Stomach (tissue), 4 donors: Measurements from ENCODE around the gene USP35.

Source experiments
- EP300 ChIP-seq: sonication (generic); formaldehyde crosslinking; IDR thresholded peaks from one replicate; pipeline ENCODE4 v1.6.1; 2017; ENCODE audit warnings: antibody characterized with exemption
- POLR2AphosphoS5 ChIP-seq, 3 donors: sonication (generic); formaldehyde crosslinking; IDR thresholded peaks; one replicate each; pipeline ENCODE4 v1.6.1; 2016; ENCODE audit warnings: antibody characterized with exemption in 3 of 3
- TF ChIP-seq, protein P1 (sequence below), 7 experiments: fragments of 450-650 bp in 4 of 7; fragments of 200-600 bp in 3 of 7; sonication (generic) in 3 of 7; IDR thresholded peaks; one replicate each; pipeline ENCODE4 v1.5.1; 2016 to 2019; ENCODE audit warnings: antibody characterized with exemption in 7 of 7, control low read depth in 2 of 7, mild to moderate bottlenecking in 1 of 7

DNA sequence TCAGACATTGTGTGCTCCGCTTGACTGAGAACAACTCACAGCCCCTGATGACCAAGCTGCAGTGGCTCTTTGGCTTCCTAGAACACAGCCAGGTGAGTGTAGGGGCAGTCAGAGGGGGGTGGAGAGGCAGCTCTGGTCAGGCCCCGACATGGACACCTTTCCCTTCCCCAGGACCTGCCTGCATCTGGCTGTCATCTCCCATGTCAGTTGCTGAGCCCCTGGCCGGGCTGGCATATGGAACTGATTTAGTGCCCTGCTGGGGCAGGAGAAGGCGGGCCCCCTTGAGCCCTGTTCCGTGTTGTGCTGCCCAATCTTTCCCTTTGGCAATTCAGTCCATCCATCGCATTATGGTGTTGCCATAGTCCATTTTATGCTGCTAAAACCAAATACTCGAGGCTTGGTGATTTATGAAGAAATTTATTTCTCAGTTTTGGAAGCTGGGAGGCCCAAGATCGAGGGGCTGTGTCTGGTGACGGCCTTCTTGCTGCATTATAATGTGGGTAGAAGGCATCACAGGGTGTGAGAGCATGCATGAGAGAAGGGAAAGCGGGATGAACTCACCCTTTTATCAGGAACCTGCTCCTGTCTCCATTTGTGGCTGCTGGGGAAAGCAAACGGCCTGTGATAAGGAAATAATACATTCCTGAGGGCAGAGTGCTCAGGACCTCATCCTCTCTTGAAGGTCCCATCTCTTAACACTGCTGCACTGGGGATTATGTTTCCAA lies 19.0 kb downstream of the USP35 start:
- TF ChIP-seq, protein P1, sequence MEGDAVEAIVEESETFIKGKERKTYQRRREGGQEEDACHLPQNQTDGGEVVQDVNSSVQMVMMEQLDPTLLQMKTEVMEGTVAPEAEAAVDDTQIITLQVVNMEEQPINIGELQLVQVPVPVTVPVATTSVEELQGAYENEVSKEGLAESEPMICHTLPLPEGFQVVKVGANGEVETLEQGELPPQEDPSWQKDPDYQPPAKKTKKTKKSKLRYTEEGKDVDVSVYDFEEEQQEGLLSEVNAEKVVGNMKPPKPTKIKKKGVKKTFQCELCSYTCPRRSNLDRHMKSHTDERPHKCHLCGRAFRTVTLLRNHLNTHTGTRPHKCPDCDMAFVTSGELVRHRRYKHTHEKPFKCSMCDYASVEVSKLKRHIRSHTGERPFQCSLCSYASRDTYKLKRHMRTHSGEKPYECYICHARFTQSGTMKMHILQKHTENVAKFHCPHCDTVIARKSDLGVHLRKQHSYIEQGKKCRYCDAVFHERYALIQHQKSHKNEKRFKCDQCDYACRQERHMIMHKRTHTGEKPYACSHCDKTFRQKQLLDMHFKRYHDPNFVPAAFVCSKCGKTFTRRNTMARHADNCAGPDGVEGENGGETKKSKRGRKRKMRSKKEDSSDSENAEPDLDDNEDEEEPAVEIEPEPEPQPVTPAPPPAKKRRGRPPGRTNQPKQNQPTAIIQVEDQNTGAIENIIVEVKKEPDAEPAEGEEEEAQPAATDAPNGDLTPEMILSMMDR (IDR thresholded peaks at IDR 0.05), result no peak
- TF ChIP-seq EP300, result no peak
- TF ChIP-seq POLR2AphosphoS5 (IDR thresholded peaks at IDR 0.05), result no peak
